Prostate gland (tissue), 2 donors: ENCODE results near the gene WDR55. TPM values are rescaled to one million over a fixed set of nuclear protein-coding genes. Genes with fewer than 3 reads are reported as not detected.

Experiments used
- DNase-seq: peaks from one replicate; pipeline ENCODE4 v3.0.0-alpha.2; 2019; ENCODE audit warnings: low spot score
- H3K27ac ChIP-seq, 2 donors: fragments of 200-600 bp; sonication (generic); 2 replicates each; pipeline ENCODE4 v1.5.1; 2017 to 2019
- H3K27me3 ChIP-seq: fragments of 200-600 bp; sonication (generic); replicated peaks from 2 replicates; pipeline ENCODE4 v1.5.1; 2019; ENCODE audit not compliant: insufficient read depth
- H3K36me3 ChIP-seq, 2 donors: fragments of 200-600 bp; sonication (generic); 1 replicate in 1 of 2; 2 replicates in 1 of 2; pipeline versions ENCODE4 v1.5.1 to v1.8.1; 2017 to 2019
- H3K4me1 ChIP-seq: fragments of 200-600 bp; sonication (generic); replicated peaks from 2 replicates; pipeline ENCODE4 v1.5.1; 2019
- H3K4me3 ChIP-seq, 2 donors: fragments of 200-600 bp; sonication (generic); 2 replicates each; pipeline ENCODE4 v1.5.1; 2017 to 2019
- H3K9me3 ChIP-seq: fragments of 200-600 bp; sonication (generic); 2 replicates; pipeline ENCODE4 v1.5.1; 2017
- POLR2A ChIP-seq: fragments of 450-650 bp; IDR thresholded peaks from one replicate; pipeline ENCODE4 v1.6.1; 2016; ENCODE audit warnings: antibody characterized with exemption, mild to moderate bottlenecking
- POLR2AphosphoS5 ChIP-seq: sonication (generic); formaldehyde crosslinking; IDR thresholded peaks from one replicate; pipeline ENCODE4 v1.6.1; 2017; ENCODE audit warnings: antibody characterized with exemption
- WGBS: methylation state at CpG from one replicate; pipeline ENCODE4 v1.1.5; 2018; 5-methylcytosine and 5-hydroxymethylcytosine counted together
- intact Hi-C: fragments of 100-400 bp; cut with DNase I; formaldehyde crosslinking; loops from one replicate; pipeline ENCODE4 v1.14.2; 2022
- total RNA-seq, 2 donors: library from RNA; depleted of rRNA; stranded (reverse); fragments of >200 nt; gene quantifications; one replicate each; pipeline ENCODE4 v1.1.0, GENCODE V29; 2016
- TF ChIP-seq, protein P1 (sequence below), 4 experiments: fragments of 200-600 bp in 2 of 4; fragments of 450-650 bp in 2 of 4; sonication (generic) in 2 of 4; IDR thresholded peaks; 1 replicate in 3 of 4; 2 replicates in 1 of 4; pipeline ENCODE4 v1.5.1; 2016 to 2019; ENCODE audit warnings: antibody characterized with exemption in 4 of 4, mild to moderate bottlenecking in 2 of 4, moderate library complexity in 2 of 4

WDR55 gene
- total RNA-seq, 2 donors from 2014 or later = 23.2 to 26.2 TPM

DNA sequence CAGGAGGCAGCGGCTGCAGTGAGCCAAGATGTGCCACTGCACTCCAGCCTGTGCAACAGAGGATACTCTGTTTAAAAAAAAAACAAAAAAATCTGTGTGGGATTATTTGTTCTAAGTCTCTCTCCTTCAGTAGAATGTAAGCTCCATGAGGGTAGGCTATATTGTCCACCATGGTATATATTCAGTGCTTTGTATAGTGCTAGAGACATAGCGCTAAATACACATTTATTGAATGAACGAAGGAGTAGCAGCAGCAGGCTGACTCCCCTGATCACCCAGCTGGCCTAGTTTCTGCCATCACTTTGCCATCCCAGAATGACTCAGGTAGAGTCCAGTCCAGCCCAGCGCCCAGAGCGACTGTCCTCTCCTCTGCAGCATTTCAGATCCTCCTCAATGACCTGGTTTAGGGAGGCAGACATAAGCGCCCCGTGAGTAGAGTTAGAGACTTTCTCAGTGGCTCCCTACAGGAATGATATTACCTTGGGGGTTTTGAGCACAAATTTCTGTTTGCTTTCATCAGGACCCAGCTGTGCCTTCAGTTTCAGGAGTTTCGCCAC lies 25.8 kb downstream of the WDR55 start:
- no peak for DNase-seq
- Histone ChIP-seq H3K27me3 (no peaks in the 10 kb centered on the region), H3K9me3 (no peaks in the 10 kb centered on the region), H3K27ac (peak overlapping the region; percentile 56 to 66), H3K4me1 (no peaks in the 10 kb centered on the region), H3K36me3 (peaks cover 0 to 6% of the 10 kb centered on the region in 2 donors), H3K4me3 (peak overlapping the region; percentile 49 to 54)
- TF ChIP-seq, protein P1, sequence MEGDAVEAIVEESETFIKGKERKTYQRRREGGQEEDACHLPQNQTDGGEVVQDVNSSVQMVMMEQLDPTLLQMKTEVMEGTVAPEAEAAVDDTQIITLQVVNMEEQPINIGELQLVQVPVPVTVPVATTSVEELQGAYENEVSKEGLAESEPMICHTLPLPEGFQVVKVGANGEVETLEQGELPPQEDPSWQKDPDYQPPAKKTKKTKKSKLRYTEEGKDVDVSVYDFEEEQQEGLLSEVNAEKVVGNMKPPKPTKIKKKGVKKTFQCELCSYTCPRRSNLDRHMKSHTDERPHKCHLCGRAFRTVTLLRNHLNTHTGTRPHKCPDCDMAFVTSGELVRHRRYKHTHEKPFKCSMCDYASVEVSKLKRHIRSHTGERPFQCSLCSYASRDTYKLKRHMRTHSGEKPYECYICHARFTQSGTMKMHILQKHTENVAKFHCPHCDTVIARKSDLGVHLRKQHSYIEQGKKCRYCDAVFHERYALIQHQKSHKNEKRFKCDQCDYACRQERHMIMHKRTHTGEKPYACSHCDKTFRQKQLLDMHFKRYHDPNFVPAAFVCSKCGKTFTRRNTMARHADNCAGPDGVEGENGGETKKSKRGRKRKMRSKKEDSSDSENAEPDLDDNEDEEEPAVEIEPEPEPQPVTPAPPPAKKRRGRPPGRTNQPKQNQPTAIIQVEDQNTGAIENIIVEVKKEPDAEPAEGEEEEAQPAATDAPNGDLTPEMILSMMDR (IDR thresholded peaks at IDR 0.05) = no peak
- no peak for TF ChIP-seq POLR2A
- no peak for TF ChIP-seq POLR2AphosphoS5
- intact Hi-C loops = no loop called here
- 56% methylated on average over 8 of the region's 8 CpGs for WGBS

DNA sequence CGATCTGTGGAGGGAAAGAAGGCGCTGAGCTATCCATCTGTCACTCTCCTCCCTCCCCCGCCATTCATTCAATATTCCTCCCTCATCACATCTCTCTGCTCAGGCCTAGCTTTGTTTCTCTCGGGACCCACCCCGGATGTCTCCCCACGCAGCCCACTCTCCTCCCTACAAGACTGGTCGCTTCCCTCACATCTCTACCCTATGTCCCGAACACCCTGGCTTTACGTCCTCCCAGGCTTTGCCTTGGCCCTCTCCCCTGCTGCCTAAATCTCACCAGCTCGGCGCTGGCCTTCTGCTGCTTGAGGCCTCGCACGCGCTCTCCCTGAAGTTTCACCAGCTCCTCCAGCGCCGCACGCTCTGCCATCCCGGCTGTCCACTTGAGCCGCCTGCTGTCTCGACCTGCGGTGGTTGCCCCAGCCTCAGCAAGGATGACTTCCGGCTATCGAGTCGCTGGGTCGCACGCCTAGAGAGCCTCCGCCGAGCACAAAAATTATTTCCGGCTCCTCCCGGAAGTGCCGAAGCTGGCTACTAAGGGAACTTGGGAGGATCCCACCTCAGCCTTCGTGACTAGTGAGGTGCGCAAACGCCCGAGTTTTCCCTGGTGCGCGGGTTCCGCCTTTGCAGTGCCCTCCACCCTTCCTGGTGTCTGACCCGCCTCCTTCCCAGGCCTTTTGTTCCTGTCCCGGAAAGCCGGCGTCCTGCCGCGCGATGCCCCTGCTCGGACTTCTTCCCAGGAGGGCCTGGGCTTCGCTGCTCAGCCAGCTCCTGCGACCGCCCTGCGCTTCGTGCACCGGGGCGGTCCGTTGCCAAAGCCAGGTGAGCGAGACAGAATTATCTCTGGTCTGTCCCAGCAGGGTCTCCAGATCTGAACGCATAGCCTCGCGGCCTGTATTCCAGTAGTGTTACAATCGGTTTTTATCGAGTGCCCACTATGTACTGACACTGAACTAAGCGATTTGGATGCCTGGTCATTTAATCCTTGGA lies 26.5 kb downstream of the WDR55 start, which contains the start of the genes HARS1 and HARS2:
HARS1 (minus strand) TSS at position 430 of the 984 bp plus-strand sequence; CDS start at position 364, 66 bp downstream.
HARS2 (plus strand) TSS at position 515 of the 984 bp plus-strand sequence; CDS start at position 709, 194 bp downstream.
- Histone ChIP-seq H3K27ac (peak within 1 kb of the TSS; percentile 56 to 66), H3K4me3 (peak within 1 kb of the TSS; percentile 49 to 54), H3K4me1 (no peaks in the 10 kb centered on the region), H3K36me3 (peaks cover 0 to 11% of the 10 kb centered on the region in 2 donors), H3K27me3 (no peaks in the 10 kb centered on the region), H3K9me3 (no peaks in the 10 kb centered on the region)
- WGBS = under 1% methylated on average over 54 of the region's 61 CpGs
- DNase-seq = peak; percentile 88
- intact Hi-C loops = no loop called here
- TF ChIP-seq POLR2AphosphoS5 (peak; percentile 94), POLR2A (peak; percentile 10)
- TF ChIP-seq, protein P1 (IDR thresholded peaks at IDR 0.05) = no peak

DNA sequence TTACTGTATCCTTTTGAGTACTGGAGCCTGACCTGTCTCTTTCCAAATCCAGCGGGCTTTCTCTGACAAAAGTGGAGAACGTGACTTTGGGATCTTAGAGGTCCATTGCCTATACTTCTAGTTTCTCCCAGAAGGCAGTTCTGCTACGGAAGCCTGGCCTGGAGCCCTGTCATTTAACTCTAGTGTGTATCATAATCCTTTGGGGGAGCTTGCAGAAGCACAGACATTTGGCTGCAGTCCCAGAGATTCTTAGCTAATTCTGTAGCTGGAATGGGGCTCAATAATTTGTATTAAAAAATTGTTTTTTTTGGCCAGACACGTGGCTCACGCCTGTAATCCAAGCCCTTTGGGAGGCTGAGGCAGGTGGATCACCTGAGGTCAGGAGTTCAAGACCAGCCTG lies 29.6 kb downstream of the WDR55 start:
- peaks cover 14 to 30% of the 10 kb centered on the region in 2 donors for H3K36me3 ChIP-seq
- TF ChIP-seq POLR2A (no peak), POLR2AphosphoS5 (no peak)
- TF ChIP-seq, protein P1 (IDR thresholded peaks at IDR 0.05) = no peak
- no peaks in the 10 kb centered on the region for H3K27me3 ChIP-seq
- H3K9me3 ChIP-seq = no peaks in the 10 kb centered on the region
- no peak overlapping the region for H3K27ac ChIP-seq
- DNase-seq = no peak
- H3K4me3 ChIP-seq = no peak overlapping the region
- intact Hi-C loops = no loop called here
- H3K4me1 ChIP-seq = no peaks in the 10 kb centered on the region
- 82% methylated on average over 5 of the region's 5 CpGs for WGBS

DNA sequence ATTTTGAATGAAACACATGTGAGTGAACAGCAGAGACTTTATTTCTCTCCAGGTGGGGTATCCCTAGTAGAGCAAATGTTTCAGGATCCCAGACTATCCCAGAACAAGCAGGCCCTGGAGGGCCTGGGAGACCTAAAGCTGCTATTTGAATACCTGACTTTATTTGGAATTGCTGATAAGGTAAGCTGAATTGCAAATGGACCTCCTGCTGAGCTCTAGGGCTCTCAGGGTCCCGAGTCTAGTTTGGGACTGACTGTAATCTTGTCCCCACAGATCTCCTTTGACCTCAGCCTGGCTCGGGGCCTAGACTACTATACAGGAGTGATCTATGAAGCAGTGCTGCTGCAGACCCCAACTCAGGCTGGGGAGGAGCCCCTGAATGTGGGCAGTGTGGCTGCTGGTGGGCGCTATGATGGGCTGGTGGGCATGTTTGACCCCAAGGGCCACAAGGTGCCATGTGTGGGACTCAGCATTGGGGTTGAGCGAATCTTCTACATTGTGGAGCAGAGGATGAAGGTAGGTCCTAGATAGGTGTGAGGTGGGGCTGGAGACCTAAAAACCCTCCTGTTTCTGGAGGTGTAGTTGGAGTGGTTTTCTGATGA lies 32.3 kb downstream of the WDR55 start:
- peaks cover 6% of the 10 kb centered on the region for H3K4me1 ChIP-seq
- peaks cover 14 to 30% of the 10 kb centered on the region in 2 donors for H3K36me3 ChIP-seq
- TF ChIP-seq POLR2A = no peak
- TF ChIP-seq, protein P1 (IDR thresholded peaks at IDR 0.05) = no peak
- no peak for TF ChIP-seq POLR2AphosphoS5
- WGBS = 81% methylated on average over 4 of the region's 4 CpGs
- DNase-seq = no peak
- H3K9me3 ChIP-seq = no peaks in the 10 kb centered on the region
- no peak overlapping the region for H3K4me3 ChIP-seq
- H3K27ac ChIP-seq = no peak overlapping the region
- H3K27me3 ChIP-seq = no peaks in the 10 kb centered on the region
- intact Hi-C loops = no loop called here
